Effector CD8-positive, alpha-beta T cell (primary cell): ENCODE data around the gene GPC5.

Experiments
- DNase-seq: peaks from one replicate; lab custom pipeline; 2025; lab: John Stamatoyannopoulos, UW

Gene GPC5

DNA sequence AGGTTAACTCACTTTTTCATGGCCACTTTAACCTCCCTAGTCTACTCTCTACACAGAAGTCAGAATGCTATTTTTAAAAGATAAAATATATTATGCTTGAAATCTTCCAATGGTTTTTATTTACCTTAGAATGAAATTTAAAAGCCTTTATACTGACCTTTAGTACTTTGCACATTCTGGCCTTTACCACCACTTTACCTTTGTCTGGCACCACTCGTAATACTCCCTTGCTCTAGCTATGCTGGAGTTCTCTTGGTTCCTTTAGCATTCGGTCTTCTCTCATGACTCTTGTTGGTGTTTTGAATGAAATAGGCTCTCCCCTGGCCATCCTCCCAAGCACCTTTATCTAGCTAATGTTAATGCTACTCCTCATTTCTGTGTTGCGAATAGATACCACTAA is 310.8 kb downstream of the GPC5 start:
- DNase-seq = no peak

GRCh38 chr13:91710733-91711132 is 312.3 kb downstream of the GPC5 start:
- DNase-seq = no peak

DNA sequence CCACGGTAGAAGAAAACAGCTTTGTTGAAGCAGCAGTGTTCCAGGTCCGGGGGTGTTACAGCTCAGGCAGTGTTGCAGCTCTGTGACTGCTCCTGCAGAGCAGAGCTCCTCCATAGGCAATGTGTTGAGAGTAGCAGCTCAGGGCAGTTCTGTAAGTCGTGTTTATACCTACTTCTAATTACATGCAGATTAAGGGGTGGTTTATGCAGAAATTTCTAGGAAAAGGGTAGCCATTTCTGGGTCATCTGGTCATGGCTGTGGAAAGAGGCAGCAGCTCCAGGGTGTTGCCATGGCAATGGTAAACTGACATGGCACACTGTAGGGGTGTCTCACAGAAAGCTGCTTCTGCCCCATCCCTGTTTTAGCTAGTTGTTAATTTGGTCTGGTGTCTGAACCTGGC is 316.4 kb downstream of the GPC5 start:
- no peak for DNase-seq

DNA sequence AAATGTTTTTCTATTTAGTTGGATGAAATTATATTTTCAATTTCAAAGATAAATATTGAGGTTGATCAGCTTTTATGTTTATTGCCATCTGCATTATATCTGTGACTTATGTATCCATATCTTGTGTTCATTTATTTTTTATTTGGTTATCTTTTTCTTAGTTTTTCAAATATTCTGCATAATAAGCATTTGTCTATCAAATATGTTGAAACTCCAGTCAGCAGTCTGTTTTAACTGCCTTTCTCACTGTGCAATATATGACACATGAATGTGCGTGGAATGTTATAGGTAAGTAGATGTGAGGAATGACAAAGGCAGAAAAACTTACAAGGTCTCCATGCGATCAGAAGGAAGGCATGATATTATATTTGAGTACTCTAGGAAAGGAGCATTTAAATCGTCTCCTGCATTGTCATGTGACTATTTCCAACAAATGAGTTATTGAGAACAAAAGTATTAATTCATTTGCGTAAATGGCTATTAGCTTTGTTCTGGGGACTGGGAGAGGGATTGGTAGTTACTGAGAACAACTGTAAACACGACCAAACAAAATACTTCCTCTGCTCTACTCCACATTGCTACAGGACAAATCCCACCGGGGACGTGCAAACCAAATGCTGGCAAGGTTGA is 318.1 kb downstream of the GPC5 start:
- DNase-seq = no peak

GRCh38 chr13:91719033-91719432 is 320.6 kb downstream of the GPC5 start:
- no peak for DNase-seq

DNA sequence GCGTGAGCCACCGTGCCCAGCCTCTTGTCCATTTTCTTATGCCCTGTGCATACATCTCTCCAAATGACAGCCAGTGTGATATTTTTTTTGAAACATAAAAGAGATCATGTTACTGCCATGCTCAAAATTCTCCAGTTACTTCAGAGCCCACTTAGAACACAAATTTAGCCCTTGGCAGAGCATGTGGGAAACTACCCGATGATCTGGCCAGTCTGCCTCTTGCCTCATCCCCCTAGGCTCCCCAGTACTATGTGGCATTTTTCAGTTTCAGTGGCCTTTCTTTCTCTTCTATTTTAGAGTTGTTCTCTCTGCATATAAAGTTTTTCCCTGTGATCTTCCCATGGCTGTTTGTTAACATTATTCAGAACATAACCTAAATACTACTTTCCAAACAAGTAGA is 323.0 kb downstream of the GPC5 start:
- DNase-seq = no peak

GRCh38 chr13:91722267-91722884 is 324.0 kb downstream of the GPC5 start:
- DNase-seq = no peak

DNA sequence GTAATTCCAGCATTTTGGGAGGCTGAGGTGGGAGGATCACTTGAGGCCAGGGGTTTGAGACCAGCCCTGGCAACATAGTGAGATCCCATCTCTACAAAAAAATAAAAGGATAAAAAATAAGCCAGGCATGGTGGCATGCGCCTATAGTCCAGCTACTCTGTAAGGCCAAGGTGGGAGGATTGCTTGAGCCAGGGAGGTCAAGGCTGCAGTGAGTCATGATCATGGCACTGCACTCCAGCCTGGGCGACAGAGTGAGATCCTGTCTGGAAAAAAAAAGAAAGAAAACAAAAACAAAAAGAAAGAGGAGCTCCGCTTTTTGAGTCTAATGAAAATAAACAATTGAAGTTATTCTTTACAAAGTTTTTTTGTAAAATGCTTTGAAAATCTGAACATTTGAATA is 326.2 kb downstream of the GPC5 start:
- DNase-seq = no peak

- no peak for DNase-seq
These were observed 327.2 kb downstream of the GPC5 start for GRCh38 chr13:91725646-91726045.

GRCh38 chr13:91726671-91727070 is 328.2 kb downstream of the GPC5 start:
- no peak for DNase-seq

GRCh38 chr13:91729859-91730258 is 331.4 kb downstream of the GPC5 start:
- no peak for DNase-seq

DNA sequence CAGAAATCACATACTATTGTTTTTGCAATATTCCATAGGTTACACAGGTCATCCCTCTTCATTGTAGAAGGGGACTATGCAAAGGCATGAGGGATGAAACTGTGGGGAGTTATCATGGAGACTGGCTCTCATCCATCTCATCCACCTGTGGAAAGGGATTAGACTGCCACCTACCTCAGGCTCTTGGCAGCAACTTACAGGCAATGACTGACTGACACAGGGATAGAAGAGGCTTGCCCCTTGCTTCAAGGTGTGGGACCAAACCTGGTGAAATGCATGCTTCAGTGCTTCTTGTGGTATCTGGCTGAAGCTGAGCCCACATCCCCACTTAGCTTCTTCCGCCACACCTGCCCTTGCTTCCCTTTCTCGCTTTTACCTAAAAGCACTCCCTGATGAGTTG is 341.3 kb downstream of the GPC5 start:
- DNase-seq = no peak

DNA sequence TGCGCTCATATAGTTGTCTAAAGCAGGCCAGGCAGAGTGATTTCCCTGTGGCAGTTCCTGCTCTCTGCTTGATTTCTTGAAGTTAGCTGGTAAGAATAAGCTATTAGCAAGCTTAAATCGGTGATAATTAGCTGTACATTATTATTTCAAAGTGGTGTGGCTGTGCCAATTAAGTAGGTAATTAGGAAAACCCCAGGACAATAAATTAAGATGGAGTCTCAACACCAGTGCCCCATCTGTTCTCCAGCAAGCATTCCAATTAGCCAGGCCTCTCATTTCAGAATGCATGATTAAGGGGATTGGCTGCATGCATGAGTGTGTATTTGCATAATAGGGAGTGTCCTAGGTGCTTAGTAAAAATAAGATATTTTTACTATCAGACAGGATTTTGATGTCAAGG is 342.3 kb downstream of the GPC5 start:
- no peak for DNase-seq

GRCh38 chr13:91741925-91742324 is 343.5 kb downstream of the GPC5 start:
- DNase-seq = no peak

DNA sequence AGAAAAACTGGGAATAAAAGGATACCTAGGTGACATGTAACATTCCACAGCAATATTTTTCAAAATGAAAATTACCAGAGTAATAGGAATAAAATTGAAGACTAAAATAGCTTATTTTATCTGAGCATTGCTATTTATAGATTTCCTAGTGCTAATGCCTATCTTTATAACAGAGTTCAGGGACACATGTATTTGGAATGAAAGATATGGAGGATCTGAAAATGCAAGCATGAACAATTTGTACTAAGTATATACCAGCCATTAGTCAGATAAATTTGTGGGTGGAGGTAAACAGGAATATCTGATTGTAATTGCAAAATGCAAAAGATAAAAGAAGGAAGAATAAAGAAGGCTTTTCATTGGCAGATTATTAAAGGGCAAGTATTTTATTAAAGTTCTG is 345.9 kb downstream of the GPC5 start:
- DNase-seq = no peak

GRCh38 chr13:91745967-91746366 is 347.5 kb downstream of the GPC5 start:
- DNase-seq = no peak

DNA sequence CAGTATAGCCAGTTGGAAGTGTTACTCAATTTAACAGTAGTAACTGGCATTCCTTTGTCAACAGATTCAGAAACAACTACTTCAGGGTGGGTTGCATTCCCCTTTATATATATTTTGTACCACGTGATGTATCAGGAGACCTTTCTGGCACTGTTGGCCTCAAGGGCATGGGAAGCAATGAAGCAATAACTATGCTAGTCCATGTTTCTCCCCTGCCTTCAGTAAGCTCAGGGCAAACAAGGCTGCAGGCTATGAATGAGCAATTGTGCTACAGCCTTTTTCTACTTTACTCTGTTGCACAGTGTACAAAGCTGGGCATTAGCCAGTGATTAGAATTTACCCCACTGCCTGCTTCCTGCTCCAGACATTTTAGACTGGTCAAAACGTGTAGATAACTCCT is 348.8 kb downstream of the GPC5 start:
- no peak for DNase-seq

DNA sequence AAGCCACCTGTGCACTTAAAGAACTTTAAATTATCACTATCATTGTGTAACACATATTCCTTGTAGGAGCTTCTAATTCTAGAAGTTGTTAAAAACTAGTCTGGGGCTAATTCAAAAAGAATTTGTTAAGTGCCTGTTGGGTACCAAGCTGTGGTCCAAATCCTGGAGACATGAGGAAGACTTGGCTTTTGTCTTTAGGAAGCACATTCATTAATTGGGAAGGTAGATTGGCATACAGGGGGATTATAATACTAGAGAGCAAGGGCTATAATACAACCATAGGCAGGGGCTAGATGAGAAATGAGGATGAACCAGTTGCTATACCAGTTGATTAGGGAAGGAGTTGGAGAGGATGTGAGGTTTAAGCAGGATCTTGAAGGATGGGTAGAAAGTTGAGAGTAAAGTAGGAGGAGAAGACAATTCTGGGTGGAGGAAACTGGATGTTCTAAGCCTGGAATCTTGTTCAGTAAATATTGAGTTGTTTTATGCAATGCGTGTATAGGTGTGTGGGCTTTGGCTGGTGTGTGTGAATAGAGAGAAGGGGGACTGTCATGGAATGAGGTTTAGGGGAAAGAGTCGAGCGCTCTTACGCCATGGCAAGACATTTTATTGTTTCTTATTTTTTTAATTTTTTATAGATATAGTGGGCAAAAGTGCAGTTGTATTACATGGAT is 350.1 kb downstream of the GPC5 start:
- no peak for DNase-seq

DNA sequence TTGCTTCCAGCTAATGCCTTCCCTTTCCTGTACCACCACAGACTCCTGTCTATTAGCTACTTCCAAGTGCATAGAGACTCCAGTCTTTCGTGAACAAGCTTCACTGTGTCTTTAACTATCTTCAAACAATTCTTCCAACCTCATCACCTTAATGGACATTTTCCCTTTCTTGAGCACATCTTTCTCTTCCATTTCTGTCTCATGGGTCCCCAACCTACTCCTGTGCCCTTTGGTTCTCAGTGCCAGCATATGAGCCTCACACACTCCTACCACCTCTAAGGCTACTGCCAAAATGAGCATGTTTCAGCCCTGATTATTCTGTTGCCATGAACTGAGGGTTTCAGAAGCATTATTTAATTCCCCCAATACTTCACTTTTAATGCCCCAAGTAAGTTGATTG is 360.3 kb downstream of the GPC5 start:
- no peak for DNase-seq

- DNase-seq = no peak
These were observed 364.5 kb downstream of the GPC5 start for GRCh38 chr13:91762957-91763356.

- no peak for DNase-seq
These were observed 366.1 kb downstream of the GPC5 start for GRCh38 chr13:91764527-91764926.

DNA sequence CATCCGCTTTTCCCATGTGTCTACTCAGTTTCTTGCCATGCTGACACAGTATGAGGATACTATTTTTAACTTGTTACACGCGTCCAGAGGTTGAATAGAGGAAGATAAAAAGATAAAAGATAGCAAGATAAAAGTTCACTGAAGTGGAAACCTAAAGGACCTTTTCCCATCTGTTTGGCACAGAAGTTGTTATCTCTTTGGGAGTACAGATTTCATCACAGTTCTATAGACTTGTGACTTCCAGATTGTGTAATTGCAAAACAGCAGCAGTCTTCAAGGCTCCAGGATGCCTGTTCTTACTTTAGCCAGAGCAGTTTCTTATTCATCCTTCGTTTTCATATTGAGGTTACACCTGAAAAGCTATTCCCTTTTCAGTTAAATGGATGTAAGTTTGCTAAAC is 369.2 kb downstream of the GPC5 start:
- no peak for DNase-seq

- no peak for DNase-seq
These were observed 370.3 kb downstream of the GPC5 start for GRCh38 chr13:91768746-91769145.

- no peak for DNase-seq
These were observed 372.8 kb downstream of the GPC5 start for GRCh38 chr13:91771229-91771628.
